Measurements from ENCODE around the gene TRAF2. TPM values are rescaled to one million over a fixed set of nuclear protein-coding genes. Genes with fewer than 3 reads are reported as not detected.

Gene TRAF2
- total and polyA plus RNA-seq, 2 of the 8 experiments (the other 6 are each of a cell fraction or from before 2014, with no cell fraction given): 26.9 to 50.2 TPM

DNA sequence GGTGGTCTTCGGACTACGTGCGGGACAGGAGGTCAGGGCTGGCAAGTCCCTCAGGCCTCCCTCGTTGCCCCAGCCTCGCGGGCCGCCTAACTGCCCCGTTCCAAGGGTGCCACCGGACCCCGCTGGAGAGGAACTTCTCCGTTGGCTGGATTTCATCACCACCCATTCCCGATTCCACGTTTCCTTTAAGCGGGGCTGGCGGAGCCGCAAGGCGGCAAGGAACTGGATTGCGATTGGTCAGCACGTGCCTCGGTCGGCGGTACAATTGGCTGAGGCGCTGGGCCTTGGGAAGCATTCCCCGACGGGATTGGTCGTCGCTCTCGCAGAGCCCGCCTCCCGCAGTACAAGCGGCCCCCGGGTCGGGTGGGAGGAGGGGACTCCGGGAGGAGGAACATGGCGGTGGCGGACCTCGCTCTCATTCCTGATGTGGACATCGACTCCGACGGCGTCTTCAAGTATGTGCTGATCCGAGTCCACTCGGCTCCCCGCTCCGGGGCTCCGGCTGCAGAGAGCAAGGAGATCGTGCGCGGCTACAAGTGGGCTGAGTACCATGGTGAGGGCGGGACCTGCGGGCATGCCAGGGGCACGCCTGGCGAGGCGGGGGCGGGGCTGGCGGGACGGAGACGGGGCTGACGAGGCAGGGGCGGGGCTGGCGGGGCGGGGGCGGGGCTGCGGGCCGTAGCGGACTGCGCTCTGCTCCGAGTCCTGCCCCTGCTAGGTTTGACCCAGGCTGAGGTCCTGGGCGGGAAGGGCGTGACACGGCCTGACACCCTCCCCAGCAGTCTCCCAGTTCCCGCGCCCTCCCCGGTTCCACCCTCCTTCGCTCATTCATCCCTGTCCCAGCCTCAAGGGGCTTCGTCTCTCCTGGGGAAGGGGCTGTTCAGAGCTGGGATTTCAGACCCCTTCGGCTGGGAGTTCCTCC lies 37.0 kb upstream of the TRAF2 start, which contains the start of gene PHPT1 (continued):
- TF ChIP-seq MAX (IDR thresholded peaks at IDR 0.05): peak; percentile 60
- peak; percentile 67; the same call in 1 of the 2 replicates for TF ChIP-seq SP4 (IDR thresholded peaks at IDR 0.05; ENCODE audit: low read length)
- TF ChIP-seq JUN (IDR thresholded peaks at IDR 0.05; ENCODE audit: low read depth, low read length): no peak
- TF ChIP-seq CBX8 (IDR thresholded peaks at IDR 0.05; ENCODE audit: borderline replicate concordance, low read depth, low read length): no peak
- peak; percentile 51; the same call in 1 of the 2 replicates for TF ChIP-seq TEAD4 (IDR thresholded peaks at IDR 0.05; ENCODE audit: low read depth, low read length)
- peak; percentile 79 for TF ChIP-seq SP2 (IDR thresholded peaks at IDR 0.05; ENCODE audit: low read length)

Measured in H1 (cell line).